22Rv1 (cell line): Measurements from ENCODE around the gene C5.

Experiments used
- H3K27ac ChIP-seq: fragments of 450-650 bp; 2 replicates; pipeline ENCODE4 v1.5.1; 2017
- ZFX ChIP-seq: fragments of 450-650 bp; IDR thresholded peaks from 2 replicates; pipeline ENCODE4 v1.6.1; 2017; ENCODE audit warnings: antibody characterized with exemption, borderline replicate concordance
- TF ChIP-seq, protein P1 (sequence below): fragments of 450-650 bp; IDR thresholded peaks from 2 replicates; pipeline ENCODE4 v1.5.1; 2017; ENCODE audit warnings: mild to moderate bottlenecking

The C5 gene

DNA sequence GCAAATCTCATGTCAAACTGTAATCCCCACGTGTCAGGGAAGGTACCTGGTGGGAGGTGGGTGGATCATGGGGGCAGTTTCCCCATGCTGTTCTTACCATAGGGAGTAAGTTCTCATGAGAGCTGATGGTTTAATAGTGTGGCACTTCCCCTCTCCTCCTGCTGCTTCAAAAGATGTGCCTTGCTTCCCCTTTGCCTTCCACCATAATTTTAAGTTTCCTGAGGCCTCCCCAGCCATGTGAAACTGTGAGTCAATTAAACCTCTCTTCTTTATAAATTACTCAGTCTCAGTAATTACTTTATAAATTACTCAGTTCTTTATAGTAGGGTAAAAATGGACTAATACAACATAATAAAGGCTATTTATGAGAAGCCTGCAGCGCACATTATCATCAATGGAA is 17.6 kb upstream of the C5 start:
- TF ChIP-seq ZFX, result no peak
- TF ChIP-seq, protein P1, sequence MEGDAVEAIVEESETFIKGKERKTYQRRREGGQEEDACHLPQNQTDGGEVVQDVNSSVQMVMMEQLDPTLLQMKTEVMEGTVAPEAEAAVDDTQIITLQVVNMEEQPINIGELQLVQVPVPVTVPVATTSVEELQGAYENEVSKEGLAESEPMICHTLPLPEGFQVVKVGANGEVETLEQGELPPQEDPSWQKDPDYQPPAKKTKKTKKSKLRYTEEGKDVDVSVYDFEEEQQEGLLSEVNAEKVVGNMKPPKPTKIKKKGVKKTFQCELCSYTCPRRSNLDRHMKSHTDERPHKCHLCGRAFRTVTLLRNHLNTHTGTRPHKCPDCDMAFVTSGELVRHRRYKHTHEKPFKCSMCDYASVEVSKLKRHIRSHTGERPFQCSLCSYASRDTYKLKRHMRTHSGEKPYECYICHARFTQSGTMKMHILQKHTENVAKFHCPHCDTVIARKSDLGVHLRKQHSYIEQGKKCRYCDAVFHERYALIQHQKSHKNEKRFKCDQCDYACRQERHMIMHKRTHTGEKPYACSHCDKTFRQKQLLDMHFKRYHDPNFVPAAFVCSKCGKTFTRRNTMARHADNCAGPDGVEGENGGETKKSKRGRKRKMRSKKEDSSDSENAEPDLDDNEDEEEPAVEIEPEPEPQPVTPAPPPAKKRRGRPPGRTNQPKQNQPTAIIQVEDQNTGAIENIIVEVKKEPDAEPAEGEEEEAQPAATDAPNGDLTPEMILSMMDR, result no peak
- H3K27ac ChIP-seq, result no peak overlapping the region

DNA sequence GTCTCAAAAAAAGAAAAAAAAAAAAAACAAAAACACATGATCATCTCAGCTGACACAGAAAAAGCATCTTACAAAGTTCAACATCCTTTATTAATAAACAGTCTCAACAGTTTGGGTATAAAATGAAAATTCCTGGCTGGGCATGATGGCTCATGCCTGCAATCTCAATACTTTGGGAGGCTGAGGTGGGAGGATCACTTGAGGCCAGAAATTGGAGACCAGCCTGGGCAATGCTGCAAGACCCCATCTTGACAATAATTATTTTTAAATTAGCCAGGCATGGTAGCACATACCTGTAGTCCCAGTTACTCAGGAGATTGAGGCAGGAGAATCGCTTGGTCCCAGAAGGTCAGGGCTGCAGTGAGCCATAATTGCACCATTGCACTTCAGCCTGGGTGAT is 16.8 kb upstream of the C5 start:
- H3K27ac ChIP-seq, result no peak overlapping the region
- TF ChIP-seq, protein P1, result no peak
- TF ChIP-seq ZFX, result no peak

DNA sequence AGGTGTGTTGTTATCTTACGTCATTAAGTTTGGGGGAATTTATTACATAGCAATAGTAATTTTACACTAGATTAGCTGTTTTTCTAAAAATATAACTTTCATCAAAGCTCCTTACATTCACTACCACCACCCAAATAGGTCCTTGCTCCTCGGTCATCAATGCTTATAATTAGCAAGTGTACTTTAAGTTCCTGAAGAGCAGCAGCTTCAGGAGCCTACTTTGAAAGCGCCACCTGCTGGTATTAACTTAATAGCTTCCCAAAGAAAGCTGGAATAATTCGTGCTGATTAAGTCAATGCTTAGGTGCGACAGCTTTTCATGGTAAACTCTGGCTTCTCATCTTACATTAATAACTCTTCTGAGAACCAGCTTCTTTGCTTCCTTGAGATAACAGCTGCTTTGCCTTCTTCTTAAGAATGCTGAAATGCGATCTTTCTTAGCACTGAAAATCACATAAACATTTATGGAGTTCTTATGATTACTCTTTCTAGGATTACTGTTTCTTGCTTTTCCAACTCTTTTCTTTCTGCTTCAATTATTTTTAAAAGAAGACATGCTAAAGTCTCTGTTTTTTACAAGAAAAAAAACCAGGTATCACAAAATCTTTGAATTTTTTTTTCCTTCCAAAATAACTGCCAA is 10.0 kb upstream of the C5 start:
- no peak overlapping the region for H3K27ac ChIP-seq
- no peak for TF ChIP-seq ZFX
- TF ChIP-seq, protein P1, result peak; percentile 89

DNA sequence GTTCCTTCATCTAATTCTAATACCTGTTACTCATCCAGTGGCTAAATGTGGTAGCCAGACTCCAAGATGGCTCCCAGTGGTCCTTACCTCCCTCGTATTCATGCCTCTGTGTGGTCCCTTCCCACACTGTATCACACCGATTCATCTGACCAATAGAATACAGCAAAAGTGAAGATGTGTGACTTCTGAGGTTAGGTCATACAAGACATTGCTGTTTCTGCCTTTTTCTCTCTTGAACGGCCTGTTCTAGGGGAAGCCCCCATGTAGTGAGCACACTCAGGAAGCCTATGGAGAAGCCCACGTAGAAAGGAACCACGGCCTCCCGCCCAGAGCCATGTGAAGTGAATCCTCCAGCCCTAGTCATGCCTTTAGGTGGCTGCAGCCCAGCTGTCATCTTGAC is 9.4 kb upstream of the C5 start:
- no peak for TF ChIP-seq ZFX
- TF ChIP-seq, protein P1, result no peak
- no peak overlapping the region for H3K27ac ChIP-seq

DNA sequence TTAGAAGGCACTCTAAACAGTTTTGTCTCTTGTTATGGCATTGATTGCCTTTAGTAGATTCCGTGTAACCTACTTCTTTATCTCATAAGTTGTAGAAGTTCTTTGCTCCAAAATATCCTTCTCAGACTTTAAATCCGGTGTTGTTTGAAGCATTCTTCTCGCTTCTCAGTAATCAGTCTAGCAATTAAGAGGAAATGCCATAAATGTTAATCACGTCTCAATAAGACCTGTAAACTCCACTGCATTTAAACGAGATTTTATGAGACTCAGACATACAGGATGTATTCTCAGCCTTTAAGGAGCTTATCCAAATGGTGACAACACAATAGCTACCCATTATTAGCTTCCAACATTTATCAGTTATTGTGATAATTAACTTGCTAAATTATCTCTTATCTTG is 7.7 kb upstream of the C5 start:
- TF ChIP-seq, protein P1, result no peak
- no peak overlapping the region for H3K27ac ChIP-seq

DNA sequence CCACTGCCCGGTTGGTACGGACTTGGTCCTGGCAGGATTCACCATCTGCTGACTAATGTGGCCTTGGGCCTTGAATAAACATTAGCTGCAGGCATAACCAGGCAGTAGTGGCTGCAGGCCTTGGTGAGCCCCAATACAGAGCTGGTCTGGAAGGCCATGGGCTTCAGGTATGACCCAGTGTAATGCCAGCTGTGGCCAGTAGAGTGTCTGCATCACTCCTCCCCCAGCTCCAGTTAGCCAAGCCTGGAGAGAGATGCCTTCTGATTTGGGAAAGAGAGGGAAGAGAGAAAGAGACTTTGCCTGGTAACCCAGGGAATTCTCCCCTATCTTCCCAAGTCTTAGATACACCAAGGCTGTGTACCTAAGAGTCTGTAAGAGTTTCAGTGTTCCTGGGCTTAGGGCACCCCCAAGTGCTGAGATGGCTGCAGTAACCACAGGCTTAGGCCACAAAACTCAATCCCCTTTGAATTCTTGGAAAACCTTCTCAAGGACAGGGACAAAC is 5.6 kb upstream of the C5 start:
- no peak overlapping the region for H3K27ac ChIP-seq
- TF ChIP-seq, protein P1, result peak; percentile 60
- TF ChIP-seq ZFX, result no peak

DNA sequence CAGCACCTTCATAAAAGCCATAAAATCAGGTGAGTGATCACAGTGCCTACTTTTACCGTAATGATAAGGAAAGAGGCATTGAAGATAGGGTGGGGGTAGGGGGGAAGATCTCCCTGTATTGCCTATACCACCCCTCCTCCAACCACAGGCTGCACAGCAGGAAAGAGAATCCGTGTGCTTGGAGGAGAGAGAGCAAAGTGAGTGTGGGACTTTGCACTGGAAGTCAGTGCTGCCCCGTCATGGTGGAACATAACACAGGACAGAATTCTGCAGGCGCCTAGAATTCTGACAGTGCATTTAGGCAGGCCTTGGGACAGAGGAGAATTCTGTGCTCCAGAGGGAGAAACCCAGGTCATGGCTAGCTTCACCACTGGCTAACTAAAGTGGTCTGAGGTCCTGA is 3.5 kb upstream of the C5 start:
- no peak for TF ChIP-seq ZFX
- TF ChIP-seq, protein P1, result no peak
- H3K27ac ChIP-seq, result no peak overlapping the region
